ENCODE data around the gene RPS15.

RPS15 gene

GRCh38 chr19:1481893-1482360 lies 43.7 kb downstream of the RPS15 start:
- no peak for TF ChIP-seq CTCF (IDR thresholded peaks at IDR 0.05; ENCODE audit: low read depth, low read length)

GRCh38 chr19:1482361-1483130 lies 44.4 kb downstream of the RPS15 start:
- no peak for TF ChIP-seq CTCF (IDR thresholded peaks at IDR 0.05; ENCODE audit: low read depth, low read length)
- no peak for DNase-seq (ENCODE audit: low read depth in 2 of 2)
- H3K4me3 ChIP-seq (replicated peaks in 1 of 2; ENCODE audit: low read depth in 2 of 2, low read length in 2 of 2): no peak overlapping the region

More at GRCh38 chr19:1481893-1482360, 43.7 kb downstream of the RPS15 start:
- no peak overlapping the region for H3K4me3 ChIP-seq (replicated peaks in 1 of 2; ENCODE audit: low read depth in 2 of 2, low read length in 2 of 2)
- DNase-seq (ENCODE audit: low read depth in 2 of 2): no peak

GRCh38 chr19:1483131-1483978 lies 45.2 kb downstream of the RPS15 start:
- no peak for DNase-seq (ENCODE audit: low read depth in 2 of 2)
- no peak overlapping the region for H3K4me3 ChIP-seq (replicated peaks in 1 of 2; ENCODE audit: low read depth in 2 of 2, low read length in 2 of 2)
- no peak for TF ChIP-seq CTCF (IDR thresholded peaks at IDR 0.05; ENCODE audit: low read depth, low read length)

- H3K4me3 ChIP-seq (replicated peaks in 1 of 2; ENCODE audit: low read depth in 2 of 2, low read length in 2 of 2): no peak overlapping the region
- TF ChIP-seq CTCF (IDR thresholded peaks at IDR 0.05; ENCODE audit: low read depth, low read length): no peak
- no peak for DNase-seq (ENCODE audit: low read depth in 2 of 2)
Observed at GRCh38 chr19:1483979-1484428, 45.8 kb downstream of the RPS15 start.

- H3K4me3 ChIP-seq (replicated peaks in 1 of 2; ENCODE audit: low read depth in 2 of 2, low read length in 2 of 2): no peak overlapping the region
- no peak for TF ChIP-seq CTCF (IDR thresholded peaks at IDR 0.05; ENCODE audit: low read depth, low read length)
- no peak for DNase-seq (ENCODE audit: low read depth in 2 of 2)
Observed at GRCh38 chr19:1486720-1487575, 48.8 kb downstream of the RPS15 start.

GRCh38 chr19:1487576-1488281 lies 49.5 kb downstream of the RPS15 start:
- DNase-seq (ENCODE audit: low read depth in 2 of 2): no peak
- H3K4me3 ChIP-seq (replicated peaks in 1 of 2; ENCODE audit: low read depth in 2 of 2, low read length in 2 of 2): no peak overlapping the region
- TF ChIP-seq CTCF (IDR thresholded peaks at IDR 0.05; ENCODE audit: low read depth, low read length): no peak
